Loucy (cell line): ENCODE results near the gene VCX2.

Experiments used
- EZH2phosphoT487 ChIP-seq: fragments of 200-600 bp; IDR thresholded peaks from 2 replicates; pipeline ENCODE4 v1.6.1; 2018; ENCODE audit warnings: antibody characterized with exemption, mild to moderate bottlenecking, moderate library complexity, borderline replicate concordance
- TF ChIP-seq, protein P1 (sequence below): fragments of 200-600 bp; sonication (generic); conservative IDR thresholded peaks from 2 replicates; pipeline ENCODE4 v1.5.1; 2014; ENCODE audit warnings: mild to moderate bottlenecking, antibody characterized with exemption, low read length

DNA sequence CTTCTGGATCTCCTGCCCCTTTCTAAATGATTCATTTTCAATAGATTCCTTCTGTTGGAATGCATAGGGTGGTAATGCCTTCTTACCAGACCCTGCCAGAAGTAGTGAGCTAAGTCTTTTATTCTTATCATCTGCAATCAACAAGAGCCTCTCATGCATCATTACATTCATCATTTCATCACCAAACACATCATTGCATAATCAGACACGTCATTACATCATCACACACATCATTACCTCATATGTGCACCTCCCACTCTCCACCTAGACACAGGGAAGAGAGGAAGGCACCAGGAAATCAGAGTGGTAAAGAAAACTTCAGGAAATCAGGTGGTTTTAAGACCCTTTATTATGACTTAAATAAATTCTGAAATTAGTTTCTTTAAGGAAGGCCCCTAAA is 45.0 kb downstream of the VCX2 start:
- TF ChIP-seq, protein P1, sequence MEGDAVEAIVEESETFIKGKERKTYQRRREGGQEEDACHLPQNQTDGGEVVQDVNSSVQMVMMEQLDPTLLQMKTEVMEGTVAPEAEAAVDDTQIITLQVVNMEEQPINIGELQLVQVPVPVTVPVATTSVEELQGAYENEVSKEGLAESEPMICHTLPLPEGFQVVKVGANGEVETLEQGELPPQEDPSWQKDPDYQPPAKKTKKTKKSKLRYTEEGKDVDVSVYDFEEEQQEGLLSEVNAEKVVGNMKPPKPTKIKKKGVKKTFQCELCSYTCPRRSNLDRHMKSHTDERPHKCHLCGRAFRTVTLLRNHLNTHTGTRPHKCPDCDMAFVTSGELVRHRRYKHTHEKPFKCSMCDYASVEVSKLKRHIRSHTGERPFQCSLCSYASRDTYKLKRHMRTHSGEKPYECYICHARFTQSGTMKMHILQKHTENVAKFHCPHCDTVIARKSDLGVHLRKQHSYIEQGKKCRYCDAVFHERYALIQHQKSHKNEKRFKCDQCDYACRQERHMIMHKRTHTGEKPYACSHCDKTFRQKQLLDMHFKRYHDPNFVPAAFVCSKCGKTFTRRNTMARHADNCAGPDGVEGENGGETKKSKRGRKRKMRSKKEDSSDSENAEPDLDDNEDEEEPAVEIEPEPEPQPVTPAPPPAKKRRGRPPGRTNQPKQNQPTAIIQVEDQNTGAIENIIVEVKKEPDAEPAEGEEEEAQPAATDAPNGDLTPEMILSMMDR, result no peak
- no peak for TF ChIP-seq EZH2phosphoT487
